ENCODE data around the gene PCBP3.

DNA sequence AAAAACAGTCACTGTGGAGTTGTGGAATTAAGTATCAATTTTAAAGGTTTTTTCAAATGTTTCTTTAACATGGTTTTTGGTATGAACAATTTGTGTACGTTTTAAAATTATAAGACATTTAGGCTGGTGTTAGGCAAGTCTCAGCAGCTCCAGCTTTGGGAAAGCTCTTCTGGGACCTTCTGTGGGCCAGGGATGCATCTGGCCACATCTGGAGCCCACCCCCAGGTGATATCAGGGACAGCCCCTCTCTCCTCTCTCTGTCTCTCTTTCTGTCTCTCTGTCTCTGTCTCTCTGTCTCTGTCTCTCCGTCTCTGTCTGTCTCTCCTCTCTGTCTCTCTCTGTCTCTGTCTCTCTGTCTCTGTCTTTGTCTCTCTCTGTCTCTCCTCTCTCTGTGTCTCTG is 336.7 kb downstream of the PCBP3 start:
- TF ChIP-seq, protein P1, sequence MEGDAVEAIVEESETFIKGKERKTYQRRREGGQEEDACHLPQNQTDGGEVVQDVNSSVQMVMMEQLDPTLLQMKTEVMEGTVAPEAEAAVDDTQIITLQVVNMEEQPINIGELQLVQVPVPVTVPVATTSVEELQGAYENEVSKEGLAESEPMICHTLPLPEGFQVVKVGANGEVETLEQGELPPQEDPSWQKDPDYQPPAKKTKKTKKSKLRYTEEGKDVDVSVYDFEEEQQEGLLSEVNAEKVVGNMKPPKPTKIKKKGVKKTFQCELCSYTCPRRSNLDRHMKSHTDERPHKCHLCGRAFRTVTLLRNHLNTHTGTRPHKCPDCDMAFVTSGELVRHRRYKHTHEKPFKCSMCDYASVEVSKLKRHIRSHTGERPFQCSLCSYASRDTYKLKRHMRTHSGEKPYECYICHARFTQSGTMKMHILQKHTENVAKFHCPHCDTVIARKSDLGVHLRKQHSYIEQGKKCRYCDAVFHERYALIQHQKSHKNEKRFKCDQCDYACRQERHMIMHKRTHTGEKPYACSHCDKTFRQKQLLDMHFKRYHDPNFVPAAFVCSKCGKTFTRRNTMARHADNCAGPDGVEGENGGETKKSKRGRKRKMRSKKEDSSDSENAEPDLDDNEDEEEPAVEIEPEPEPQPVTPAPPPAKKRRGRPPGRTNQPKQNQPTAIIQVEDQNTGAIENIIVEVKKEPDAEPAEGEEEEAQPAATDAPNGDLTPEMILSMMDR (IDR thresholded peaks at IDR 0.05; ENCODE audit: insufficient read depth, low read length, poor library complexity, severe bottlenecking) = no peak
- no peak for TF ChIP-seq EZH2phosphoT487 (conservative IDR thresholded peaks at IDR 0.05; ENCODE audit: low read length)

Data from SU-DHL-6 (cell line).